Panc1 (cell line): ENCODE measurements around the gene CDK14.

Experiments
- POLR2AphosphoS5 ChIP-seq: IDR thresholded peaks from 2 replicates; pipeline ENCODE4 v1.6.1; 2012; ENCODE audit warnings: mild to moderate bottlenecking, low read depth, low read length, moderate library complexity
- SIN3A ChIP-seq: IDR thresholded peaks from 2 replicates; pipeline ENCODE4 v1.6.1; 2012; ENCODE audit warnings: low read depth, mild to moderate bottlenecking, low read length, moderate library complexity, borderline replicate concordance; ENCODE audit not compliant: insufficient read depth
- TF ChIP-seq, protein P1 (sequence below): fragments of 450-650 bp; IDR thresholded peaks from 2 replicates; pipeline ENCODE4 v1.5.1; 2017; ENCODE audit warnings: mild to moderate bottlenecking
- TF ChIP-seq, protein P2 (sequence below), 2 experiments: IDR thresholded peaks; 2 replicates each; pipeline ENCODE4 v1.6.1; 2011 to 2012; ENCODE audit warnings: low read depth in 2 of 2, control low read depth in 1 of 2, low read length in 1 of 2, mild to moderate bottlenecking in 1 of 2, moderate library complexity in 1 of 2; ENCODE audit not compliant: insufficient read depth in 1 of 2

DNA sequence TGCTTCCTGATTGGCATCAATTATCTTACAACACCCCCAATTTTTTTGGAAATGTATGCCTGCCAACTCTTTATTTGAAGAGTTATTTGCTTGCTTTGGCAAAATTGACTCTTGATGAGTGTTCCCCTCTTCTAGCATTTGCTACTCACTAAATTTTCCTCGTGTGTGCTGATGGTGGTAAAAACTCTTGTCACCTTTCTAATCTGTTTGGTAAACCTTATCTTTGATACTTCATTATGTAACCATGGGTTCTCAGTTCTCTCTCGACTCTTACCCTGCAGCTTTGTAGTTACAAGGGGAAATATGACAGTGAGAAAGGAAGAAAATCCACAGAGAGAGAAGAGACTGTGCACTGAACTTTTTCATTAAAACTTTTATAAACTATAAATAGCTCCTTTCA, 102.5 kb downstream of the CDK14 start:
- TF ChIP-seq, protein P1, sequence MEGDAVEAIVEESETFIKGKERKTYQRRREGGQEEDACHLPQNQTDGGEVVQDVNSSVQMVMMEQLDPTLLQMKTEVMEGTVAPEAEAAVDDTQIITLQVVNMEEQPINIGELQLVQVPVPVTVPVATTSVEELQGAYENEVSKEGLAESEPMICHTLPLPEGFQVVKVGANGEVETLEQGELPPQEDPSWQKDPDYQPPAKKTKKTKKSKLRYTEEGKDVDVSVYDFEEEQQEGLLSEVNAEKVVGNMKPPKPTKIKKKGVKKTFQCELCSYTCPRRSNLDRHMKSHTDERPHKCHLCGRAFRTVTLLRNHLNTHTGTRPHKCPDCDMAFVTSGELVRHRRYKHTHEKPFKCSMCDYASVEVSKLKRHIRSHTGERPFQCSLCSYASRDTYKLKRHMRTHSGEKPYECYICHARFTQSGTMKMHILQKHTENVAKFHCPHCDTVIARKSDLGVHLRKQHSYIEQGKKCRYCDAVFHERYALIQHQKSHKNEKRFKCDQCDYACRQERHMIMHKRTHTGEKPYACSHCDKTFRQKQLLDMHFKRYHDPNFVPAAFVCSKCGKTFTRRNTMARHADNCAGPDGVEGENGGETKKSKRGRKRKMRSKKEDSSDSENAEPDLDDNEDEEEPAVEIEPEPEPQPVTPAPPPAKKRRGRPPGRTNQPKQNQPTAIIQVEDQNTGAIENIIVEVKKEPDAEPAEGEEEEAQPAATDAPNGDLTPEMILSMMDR: no peak
- TF ChIP-seq SIN3A: no peak
- TF ChIP-seq, protein P2, sequence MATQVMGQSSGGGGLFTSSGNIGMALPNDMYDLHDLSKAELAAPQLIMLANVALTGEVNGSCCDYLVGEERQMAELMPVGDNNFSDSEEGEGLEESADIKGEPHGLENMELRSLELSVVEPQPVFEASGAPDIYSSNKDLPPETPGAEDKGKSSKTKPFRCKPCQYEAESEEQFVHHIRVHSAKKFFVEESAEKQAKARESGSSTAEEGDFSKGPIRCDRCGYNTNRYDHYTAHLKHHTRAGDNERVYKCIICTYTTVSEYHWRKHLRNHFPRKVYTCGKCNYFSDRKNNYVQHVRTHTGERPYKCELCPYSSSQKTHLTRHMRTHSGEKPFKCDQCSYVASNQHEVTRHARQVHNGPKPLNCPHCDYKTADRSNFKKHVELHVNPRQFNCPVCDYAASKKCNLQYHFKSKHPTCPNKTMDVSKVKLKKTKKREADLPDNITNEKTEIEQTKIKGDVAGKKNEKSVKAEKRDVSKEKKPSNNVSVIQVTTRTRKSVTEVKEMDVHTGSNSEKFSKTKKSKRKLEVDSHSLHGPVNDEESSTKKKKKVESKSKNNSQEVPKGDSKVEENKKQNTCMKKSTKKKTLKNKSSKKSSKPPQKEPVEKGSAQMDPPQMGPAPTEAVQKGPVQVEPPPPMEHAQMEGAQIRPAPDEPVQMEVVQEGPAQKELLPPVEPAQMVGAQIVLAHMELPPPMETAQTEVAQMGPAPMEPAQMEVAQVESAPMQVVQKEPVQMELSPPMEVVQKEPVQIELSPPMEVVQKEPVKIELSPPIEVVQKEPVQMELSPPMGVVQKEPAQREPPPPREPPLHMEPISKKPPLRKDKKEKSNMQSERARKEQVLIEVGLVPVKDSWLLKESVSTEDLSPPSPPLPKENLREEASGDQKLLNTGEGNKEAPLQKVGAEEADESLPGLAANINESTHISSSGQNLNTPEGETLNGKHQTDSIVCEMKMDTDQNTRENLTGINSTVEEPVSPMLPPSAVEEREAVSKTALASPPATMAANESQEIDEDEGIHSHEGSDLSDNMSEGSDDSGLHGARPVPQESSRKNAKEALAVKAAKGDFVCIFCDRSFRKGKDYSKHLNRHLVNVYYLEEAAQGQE (IDR thresholded peaks at IDR 0.05; ENCODE audit: insufficient read depth in 1 of 2, low read depth in 2 of 2, low read length in 1 of 2): no peak
- no peak for TF ChIP-seq POLR2AphosphoS5
